ENCODE measurements around the gene IFT27.
A peak's percentile ranks its signal among the peaks of the same experiment; 100 is the strongest.

IFT27 gene

GRCh38 chr22:36796552-36797175 is 20.7 kb upstream of the IFT27 start:
- DNase-seq, result no peak

- DNase-seq, result no peak
Measured at GRCh38 chr22:36795633-36796032, 19.7 kb upstream of the IFT27 start.

DNA sequence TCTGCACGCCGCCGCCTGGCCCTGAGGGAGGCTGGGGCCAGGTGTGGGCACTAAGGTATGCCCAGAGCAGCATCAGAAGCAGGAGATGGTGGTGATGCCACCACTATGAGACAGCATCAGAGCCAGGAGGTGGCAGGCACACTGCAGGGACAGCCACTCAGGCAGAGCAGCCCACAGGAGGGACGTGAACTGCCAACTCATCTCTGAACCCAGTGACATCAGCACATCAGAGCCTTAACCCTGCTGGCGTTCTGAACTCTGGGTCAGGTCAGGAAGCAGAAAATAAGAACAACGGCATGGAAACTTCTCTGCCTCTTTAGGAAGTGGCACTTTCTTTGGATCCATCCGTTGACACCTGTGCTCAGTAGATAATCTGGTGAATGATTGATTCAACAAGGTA is 14.7 kb upstream of the IFT27 start:
- DNase-seq, result peak; percentile 32

DNA sequence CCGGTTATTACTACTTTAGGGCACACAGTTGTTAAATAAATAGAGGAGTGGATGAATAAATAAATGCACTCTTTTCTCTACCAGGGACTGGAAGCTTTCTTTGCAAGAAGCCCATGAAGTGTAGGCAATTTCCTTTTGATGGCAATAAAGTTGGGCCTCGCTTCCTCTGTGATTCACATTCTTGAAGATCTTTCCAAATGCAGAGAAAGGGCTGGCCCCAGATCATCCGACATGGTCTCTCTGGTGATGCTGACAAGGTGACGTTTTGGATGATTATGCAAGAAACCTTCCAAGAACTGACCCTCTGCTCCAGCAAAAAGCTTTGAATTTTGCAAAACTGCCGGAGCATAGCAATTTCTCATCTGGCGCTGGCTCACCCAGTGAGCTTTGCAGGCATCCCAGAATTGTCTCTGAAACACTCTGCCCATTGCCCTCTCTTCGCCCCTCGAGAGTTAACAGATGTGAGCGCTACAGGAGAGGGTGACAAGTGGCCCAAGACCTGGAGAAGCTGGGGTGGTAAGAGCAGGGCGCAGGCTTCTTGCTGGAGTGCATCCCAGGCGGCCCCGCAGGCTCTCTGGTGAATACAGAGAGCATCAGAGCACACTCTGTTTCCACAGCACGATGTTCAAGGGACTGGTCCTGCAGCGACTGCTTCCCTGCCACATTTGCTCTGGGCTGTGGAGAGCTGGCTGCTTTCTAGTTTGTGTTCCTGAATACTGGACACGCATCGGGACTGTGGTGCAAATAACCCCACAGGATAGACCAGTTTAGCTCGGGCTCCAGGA is 11.5 kb upstream of the IFT27 start:
- DNase-seq, result no peak

DNA sequence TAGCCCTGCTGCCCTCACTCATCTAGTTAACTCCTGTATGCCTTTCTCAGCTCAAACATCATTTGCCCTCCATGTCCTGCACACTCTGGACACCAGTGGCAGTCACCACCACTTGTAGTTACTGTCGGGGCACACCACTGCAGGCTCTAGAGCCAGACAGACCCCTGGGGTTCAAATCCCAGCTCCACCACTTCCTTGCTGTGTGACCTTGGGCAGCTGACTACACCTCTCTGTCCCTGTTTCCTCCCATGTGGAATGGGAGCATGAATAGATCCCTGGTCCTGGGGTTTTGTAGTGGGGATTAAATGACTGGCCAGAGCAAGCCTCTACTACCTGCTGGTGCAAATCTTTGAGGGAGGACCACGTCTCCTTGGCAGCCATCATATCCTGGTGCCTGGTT is 7.8 kb upstream of the IFT27 start:
- DNase-seq, result no peak

DNA sequence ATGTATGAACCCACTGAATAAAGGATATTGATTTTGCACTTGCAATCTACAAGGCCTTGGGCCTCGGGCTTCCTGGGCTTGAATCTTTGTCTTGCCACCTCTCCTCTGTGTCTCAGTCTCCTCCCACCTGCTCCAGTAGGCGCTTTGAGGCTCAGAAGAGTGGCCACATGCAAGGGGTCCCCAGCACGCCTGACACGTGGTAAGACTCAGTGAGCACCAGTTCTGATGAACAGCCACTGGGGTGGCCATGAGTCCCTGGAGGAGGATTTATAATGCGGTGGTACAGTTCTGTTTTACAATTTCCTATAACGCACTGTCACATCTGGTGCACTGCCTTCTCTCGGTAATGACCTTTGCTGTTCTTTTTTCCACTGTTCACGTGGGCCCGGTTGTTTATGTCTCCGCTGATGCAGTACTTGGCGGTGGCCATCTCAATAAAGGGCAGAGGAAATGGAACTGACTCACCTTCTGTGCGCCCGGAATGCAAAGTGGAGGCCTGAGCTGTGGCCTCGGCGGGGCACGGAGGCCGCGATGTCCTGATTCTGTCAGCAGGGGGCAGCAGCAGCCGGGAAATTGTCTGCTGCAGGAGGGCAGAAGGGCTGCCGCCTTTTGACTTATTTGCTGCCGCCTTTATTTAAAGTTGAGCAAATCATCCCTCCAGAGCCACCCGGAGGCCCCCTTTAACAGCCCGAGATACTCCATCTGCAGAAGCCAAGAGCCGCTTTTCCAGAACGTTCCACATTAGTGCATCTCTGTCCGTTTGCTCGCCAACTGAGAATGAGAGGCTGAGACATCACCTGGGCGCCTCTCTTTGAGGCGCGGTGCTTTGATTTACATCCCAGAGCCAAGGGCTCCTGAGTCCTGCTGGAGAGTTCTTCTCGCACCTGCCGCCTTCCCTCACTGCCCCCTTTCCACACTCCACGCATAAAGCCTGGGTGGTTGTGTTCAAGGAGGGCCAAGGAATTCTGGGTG is 6.0 kb upstream of the IFT27 start:
- DNase-seq, result peak; percentile 61

GRCh38 chr22:36778020-36778419 is 2.1 kb upstream of the IFT27 start:
- DNase-seq, result no peak

GRCh38 chr22:36776722-36777121 is 803 bp upstream of the IFT27 start:
- no peak for DNase-seq

- no peak for DNase-seq
Measured at GRCh38 chr22:36775586-36775963, 344 bp downstream of the IFT27 start.

DNA sequence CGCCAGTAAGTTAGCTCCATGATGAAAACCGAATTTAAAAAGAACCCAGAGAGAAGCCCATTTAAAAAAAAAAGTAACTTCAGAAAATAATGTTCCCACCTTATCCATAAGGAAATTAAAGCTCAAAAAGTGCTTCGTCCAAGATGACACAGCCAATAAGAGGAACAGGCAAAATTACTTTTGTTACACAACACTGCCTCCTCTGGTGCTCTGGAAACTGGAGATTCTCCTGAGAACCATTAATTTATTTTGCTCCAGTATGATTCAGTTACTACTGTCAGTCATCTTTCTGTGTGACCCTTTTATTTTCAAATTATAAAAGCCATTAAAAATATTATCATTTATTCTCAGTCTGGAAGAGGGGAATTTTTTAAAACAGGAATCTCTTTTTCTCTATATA is 2.0 kb downstream of the IFT27 start:
- no peak for DNase-seq

GRCh38 chr22:36772451-36772850 is 3.5 kb downstream of the IFT27 start:
- no peak for DNase-seq

GRCh38 chr22:36771356-36772063 is 4.4 kb downstream of the IFT27 start:
- DNase-seq, result no peak

- peak; percentile 24 for DNase-seq
Measured at GRCh38 chr22:36770513-36771231, 5.2 kb downstream of the IFT27 start.

DNA sequence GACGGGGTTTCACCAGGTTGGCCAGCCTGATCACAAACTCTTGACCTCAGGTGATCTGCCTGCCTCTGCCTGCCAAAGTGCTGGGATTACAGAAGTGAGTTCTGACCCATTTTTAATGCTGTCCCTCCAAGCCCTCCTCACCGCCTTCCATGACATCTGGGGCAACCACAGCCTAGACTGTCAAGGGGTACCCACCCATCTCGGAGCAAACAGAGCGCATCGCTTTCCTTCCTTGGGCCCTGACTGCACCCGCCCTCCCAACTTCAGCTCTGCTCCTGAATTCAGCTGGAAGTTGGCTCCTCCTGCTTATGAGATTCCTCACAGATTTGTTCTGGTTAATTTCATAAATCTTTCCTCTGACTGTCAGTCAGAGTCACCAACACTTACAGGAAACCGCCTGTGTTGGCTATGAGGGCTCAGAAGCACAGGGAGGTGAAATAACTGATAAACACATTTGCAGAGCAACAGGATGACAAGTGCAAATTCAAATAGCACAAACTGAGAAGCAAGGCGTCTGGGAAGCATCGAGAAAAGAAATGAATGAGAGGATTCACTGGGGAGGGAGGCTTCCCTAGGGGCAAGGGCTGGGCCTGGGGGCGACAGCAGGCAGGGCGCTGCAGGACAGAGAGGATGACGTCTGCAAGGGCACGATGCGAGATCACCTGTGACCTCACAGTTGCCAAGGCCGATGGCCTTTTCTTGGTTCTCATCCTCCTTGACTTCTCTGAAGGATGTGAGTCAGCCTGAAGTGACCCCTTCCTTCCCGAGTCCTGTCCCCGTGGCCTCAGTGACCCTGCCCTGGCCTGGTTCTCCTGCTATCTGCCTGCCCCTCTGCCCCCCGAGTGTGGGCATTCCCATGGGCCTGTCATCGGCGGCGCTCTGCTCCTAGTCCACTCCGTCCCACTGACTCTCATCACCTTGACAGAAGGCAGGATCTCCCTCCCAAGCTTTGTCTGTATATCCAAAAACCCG is 6.1 kb downstream of the IFT27 start:
- DNase-seq, result no peak

DNA sequence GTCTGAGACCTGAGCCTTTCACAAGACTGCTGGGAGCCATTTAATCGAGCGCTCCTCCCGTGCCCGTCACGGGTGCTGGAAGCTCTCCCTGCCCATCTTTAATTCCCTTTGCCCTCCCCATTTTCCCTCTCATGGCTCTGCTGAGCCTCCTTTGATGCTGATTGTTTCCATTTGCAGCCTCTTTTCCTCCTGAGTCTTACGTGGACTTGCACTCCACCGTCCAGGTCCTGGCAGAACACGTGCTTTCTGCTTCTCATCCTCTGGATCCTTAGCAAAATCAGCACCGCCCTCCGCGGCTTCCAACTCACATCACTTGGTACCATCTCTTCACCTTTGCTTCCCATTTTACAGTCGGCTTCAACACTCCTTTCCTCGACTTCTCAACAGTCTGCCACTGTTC is 7.3 kb downstream of the IFT27 start:
- no peak for DNase-seq

- DNase-seq, result no peak
Measured at GRCh38 chr22:36768141-36768540, 7.8 kb downstream of the IFT27 start.

DNA sequence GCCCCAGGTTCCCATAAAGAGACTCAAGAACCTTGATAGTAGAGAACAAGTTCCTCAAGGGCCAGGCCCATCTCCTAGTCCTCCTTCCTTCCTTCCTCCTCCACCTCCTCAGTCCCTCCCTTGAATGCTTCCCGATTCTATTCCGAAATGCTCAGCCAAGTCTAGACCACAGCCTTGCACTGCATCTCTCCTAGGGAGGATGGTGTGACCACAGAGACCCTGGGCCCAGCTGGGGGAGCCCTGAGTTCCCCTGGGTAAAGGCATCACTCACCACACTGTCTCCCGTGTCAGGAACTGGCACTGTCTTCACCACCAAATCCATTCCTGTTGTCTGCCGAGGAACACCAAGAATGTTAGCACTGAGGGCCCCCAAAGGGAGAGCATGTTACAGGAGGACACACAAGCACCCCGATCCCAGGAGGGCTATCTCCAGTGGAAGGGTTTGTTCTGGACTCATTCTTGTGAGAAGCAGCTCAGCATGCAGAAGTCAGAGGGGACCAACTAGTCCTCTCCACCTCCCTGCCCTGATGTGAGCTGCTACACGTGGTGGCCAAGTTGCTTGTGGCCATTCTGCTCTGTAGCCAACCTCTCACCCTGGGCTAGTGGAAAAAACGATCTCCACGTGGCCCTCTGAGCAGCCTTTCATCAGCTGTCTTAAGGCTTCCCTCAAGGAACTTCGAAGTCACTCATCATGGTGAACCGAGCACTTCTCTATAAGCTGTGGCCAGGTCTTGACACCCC is 8.7 kb downstream of the IFT27 start:
- DNase-seq, result no peak

DNA sequence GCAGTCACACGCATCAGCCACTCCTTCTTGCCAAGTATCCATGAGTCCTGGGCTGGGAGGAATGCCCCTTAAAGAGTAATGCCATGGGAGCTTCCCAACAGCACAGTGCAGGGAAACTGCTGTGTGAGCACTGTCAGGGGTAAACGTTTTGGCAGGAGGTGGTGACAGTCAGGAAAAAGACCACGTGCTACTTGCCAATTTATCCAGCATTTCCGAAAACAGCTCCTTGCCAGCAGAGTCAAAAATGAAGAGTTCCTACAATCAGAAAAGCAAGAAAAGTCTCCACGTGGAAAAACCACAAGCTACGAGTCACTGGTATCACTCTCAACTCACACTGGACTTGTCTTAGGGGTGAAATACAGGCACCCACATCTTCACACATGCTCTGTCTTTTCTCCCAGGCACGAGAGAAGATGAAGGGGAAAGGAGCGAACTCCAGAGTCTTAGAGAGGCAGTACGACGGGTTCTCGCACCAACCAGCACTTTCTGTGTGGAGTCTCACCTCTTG is 9.9 kb downstream of the IFT27 start:
- no peak for DNase-seq

DNA sequence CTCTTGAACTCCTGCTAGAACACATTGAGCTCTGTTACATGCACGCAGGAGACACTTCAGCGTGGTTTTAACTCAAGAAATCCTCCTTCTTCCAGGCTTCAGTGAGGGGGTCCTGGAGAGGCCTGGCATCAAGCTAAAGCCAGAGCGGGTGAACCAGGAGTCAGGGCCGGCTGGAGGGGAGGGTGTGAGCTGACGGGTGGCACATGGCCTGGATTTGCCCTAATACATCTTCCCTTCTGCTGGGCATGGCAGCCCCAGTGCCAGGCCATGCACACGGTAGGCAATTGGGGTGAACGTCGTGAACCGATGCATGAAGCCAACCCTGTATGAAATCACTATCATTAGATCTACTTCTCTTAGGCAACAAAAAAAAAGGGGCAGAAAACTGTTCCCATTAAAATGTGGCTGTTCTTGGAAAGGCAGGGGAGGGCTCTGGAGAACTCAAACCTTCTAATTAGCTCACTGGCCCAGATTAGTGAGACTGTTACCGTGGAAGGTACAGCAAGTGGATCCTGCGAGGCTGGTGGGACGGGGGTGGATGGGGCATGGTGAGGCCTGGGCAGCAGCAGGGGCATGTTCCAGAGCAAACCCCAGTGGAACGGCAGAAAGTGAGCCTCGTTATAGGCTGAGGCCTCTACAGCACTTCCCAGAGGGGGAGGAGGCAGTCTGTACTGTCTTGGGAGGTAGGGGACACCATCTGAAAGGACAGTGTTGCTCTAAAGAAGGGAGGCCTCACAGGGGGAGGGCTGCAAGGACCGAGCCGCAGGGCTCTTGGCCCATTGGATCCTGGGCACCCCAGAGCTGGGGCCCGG is 10.6 kb downstream of the IFT27 start:
- DNase-seq, result no peak

Measured in GDM1 (cell line).